HL-60 (cell line): Measurements from ENCODE around the gene SLC30A4.

ENCODE experiments used
- DNase-seq, 2 experiments: peaks; one replicate each; pipeline ENCODE4 v3.0.0-alpha.2; 2010 to 2020; ENCODE audit warnings: low read depth in 1 of 2, low spot score in 1 of 2
- H3K27ac ChIP-seq: fragments of 250-450 bp; sonication (Bioruptor Pico); replicated peaks from 2 replicates; pipeline ENCODE4 v1.5.1; 2020; ENCODE audit warnings: mild to moderate bottlenecking, moderate library complexity
- H3K27me3 ChIP-seq: fragments of 250-450 bp; sonication (Bioruptor Pico); 2 replicates; pipeline ENCODE4 v1.5.1; 2021; ENCODE audit warnings: mild to moderate bottlenecking, moderate library complexity; ENCODE audit not compliant: insufficient read depth, poor library complexity, severe bottlenecking
- H3K4me3 ChIP-seq: replicated peaks from 2 replicates; pipeline ENCODE4 v1.5.1; 2011; ENCODE audit warnings: mild to moderate bottlenecking, control low read depth, low read length; ENCODE audit not compliant: insufficient read depth
- CTCF ChIP-seq: IDR thresholded peaks from one replicate; pipeline ENCODE4 v1.5.1; 2011; ENCODE audit warnings: low read length, control low read depth, inconsistent platforms; ENCODE audit not compliant: insufficient read depth
- GABPA ChIP-seq: IDR thresholded peaks from 2 replicates; pipeline ENCODE4 v1.6.1; 2012; ENCODE audit warnings: low read depth
- POLR2AphosphoS5 ChIP-seq: IDR thresholded peaks from 2 replicates; pipeline ENCODE4 v1.6.1; 2012; ENCODE audit warnings: low read depth
- REST ChIP-seq: IDR thresholded peaks from 2 replicates; pipeline ENCODE4 v1.6.1; 2012; ENCODE audit warnings: low read depth; ENCODE audit not compliant: insufficient replicate concordance
- SPI1 ChIP-seq: IDR thresholded peaks from 2 replicates; pipeline ENCODE4 v1.6.1; 2012; ENCODE audit warnings: low read depth, mild to moderate bottlenecking, borderline replicate concordance

The SLC30A4 gene

GRCh38 chr15:45441036-45441435 is 81.5 kb downstream of the SLC30A4 start:
- Histone ChIP-seq H3K4me3 (no peak overlapping the region), H3K27ac (no peak overlapping the region), H3K27me3 (no peaks in the 10 kb centered on the region)
- DNase-seq = no peak
- TF ChIP-seq SPI1 (no peak), GABPA (no peak), REST (no peak), POLR2AphosphoS5 (no peak), CTCF (no peak)

- TF ChIP-seq CTCF (no peak), SPI1 (no peak), POLR2AphosphoS5 (no peak), REST (no peak), GABPA (no peak)
- Histone ChIP-seq H3K27ac (no peak overlapping the region), H3K4me3 (no peak overlapping the region), H3K27me3 (no peaks in the 10 kb centered on the region)
- no peak for DNase-seq
Measured at GRCh38 chr15:45439521-45440260, 82.9 kb downstream of the SLC30A4 start.

GRCh38 chr15:45435124-45435903 is 87.2 kb downstream of the SLC30A4 start:
- no peak for DNase-seq
- TF ChIP-seq POLR2AphosphoS5 (no peak), CTCF (no peak), GABPA (no peak), REST (no peak)
- Histone ChIP-seq H3K27me3 (no peaks in the 10 kb centered on the region), H3K27ac (no peak overlapping the region), H3K4me3 (no peak overlapping the region)
